ENCODE measurements around the gene FGFR3.

GRCh38 chr4:1788254-1788973 lies 4.7 kb upstream of the FGFR3 start:
- no peak for TF ChIP-seq CTCF (IDR thresholded peaks at IDR 0.05)
- TF ChIP-seq POLR2A (IDR thresholded peaks at IDR 0.05), result no peak
- no peak for TF ChIP-seq EP300 (IDR thresholded peaks at IDR 0.05; ENCODE audit: low read depth)
- TF ChIP-seq POLR2AphosphoS5 (IDR thresholded peaks at IDR 0.05), result no peak
